NCI-H146 (cell line): ENCODE results near the gene SSR1.
A peak's percentile ranks its signal among the peaks of the same experiment; 100 is the strongest.

Experiments
- DNase-seq: peaks from one replicate; lab custom pipeline; 2025; lab: John Stamatoyannopoulos, UW

Gene SSR1

DNA sequence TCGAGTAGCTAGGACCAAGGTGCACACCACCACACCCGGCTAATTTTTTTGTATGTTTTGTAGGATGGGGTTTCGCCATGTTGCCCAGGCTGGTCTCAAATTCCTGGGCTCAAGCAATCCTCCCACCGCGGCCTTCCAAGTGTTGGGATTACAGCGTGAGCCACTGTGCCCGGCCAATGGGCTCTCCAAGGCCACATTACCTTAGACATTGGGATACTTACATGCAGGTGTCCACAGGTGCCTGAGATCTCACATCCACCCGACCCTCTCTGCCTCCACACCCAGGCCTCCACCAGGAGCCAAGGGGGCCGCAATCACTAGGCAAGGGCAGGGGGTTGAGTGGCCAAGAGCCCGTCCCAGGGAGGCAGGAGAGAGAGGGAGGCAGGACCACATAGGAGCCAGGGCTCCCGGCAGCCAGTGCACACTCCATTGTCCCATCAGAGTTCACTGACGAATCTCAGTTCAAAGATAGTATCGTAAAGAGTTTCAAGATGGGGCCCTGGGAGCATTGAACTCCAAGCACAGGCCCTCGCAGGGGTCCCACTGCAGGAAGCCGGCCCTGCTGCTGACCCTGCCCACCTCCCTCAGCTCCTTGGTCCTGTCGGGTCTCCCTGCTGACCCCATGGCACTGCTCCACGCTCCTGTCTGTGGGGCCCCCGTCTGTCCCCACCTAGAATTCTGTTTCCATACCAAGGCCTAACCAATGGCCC lies 55.3 kb downstream of the SSR1 start:
- DNase-seq, result no peak

DNA sequence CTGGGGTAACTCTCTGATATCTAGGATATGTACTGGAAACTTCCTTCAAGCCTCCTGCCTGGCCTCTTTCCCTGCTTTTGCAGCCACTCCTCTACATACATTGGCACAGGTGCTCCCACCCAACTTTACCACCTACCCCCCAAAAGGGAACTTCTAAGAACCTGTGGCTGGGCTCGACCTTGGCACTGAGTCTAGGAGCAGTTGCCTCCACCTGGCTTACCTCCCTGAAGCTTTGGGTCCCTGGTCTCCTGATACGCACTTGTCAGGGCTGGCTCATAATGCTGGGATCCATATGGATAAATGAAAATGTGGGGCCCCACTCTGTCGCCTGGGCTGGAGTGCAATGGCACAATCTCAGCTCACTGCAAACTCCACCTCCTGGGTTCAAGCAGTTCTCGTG lies 56.2 kb downstream of the SSR1 start:
- no peak for DNase-seq

DNA sequence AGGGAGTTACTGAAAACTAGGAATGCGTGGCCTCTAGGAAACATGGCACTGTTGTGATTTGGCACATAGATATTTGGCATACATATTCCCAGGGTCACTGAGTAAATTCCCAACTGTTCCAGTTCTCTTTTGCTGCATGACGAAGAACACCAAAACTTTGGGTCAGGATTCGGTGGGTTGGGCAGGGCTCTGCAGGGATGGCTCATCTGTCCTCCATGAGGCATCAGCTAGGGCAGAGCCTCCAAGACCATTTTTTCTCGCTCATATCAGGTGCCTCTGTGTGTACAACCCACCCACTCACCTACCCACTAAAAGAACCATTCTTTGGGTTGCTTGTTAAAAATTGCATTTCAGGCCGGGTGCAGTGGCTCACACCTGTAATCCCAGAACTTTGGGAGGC lies 57.1 kb downstream of the SSR1 start:
- no peak for DNase-seq

DNA sequence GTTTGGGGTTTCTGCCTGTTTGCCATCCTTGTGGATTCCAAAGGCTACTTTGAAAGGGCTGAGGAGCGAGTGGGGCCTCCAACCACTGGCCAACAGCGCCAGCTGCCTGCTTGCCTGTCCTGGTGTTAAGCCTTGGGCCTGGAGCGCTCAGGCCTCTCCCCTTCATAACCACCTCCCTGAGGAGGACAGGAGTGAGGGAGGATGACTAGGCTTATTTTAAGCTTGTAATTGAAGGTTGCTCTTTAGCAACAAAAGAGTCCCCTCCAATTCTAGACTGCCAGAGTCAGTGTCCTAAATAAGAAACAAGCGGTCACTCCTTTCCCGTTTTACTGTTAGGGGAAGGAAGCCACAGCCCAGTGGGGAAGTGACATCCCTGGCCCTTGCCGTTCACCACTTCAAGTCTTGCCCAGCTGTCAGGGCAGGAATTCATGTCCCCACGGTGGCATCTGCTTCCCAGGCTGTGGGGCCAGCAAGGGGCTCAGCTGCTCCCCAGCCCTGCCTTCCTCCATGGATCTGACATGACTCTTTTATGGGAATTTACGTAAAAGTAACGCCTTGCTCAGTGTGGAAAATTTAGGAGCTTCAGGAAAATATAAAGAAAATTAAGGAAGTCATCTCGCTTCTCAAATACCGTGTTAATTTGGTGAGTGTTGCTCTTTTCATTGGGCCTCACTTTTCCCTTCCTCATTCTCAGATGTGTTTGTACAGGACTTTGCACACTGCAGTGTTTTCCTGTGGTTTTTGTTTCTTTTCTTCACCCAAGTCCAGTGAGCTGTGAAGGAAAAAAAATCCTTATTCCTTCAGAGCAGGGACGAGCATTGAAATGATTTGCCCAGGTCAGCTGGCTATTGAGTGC lies 57.8 kb downstream of the SSR1 start:
- no peak for DNase-seq

DNA sequence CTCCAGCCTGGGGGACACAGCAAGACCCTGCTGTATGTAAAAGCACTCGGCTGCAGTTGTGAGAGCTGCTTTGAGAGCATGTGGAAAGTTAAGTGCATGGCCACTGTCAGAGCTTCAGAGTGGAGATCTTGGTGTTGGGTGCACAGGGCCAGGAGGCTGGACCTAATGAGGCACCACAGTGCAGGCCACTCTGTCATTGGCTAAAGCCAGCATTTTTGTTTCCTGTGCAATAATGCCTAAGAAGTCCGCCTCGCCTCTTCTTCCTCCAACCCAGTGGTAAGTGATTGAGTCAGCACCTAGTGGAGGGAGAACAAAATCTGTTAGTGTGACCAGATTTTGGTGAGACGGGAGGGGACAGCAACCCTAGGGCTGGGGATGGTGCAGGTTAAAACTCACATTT lies 60.6 kb downstream of the SSR1 start:
- no peak for DNase-seq

DNA sequence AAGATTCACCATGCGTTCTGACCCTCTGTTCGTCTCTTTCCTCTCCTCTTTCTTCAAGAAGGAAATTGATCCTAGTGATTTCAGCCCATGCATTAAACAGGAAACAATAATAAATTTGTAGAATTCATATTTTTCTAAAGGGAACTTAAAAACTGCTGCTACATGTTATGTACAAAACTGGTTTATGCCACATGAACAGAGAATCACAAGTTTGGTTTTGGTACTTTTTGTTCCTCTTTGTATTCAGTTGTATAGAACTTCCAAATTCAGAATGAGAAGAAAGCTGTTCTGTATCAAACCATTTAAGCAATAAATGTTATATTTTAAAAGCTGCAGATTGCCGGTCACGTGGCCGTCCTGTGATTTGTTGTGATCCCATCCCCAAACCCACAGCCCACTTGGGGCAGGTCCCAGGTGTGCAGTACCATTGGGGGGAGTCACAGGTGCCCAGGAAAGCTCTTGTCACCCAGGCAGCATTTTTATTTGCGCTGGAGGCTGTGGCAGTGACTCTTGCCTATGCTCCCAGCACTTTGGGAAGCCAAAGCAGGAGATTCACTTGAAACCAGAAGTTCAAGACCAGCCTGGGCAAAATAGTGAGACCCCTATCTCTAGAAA lies 61.2 kb downstream of the SSR1 start:
- DNase-seq, result no peak

DNA sequence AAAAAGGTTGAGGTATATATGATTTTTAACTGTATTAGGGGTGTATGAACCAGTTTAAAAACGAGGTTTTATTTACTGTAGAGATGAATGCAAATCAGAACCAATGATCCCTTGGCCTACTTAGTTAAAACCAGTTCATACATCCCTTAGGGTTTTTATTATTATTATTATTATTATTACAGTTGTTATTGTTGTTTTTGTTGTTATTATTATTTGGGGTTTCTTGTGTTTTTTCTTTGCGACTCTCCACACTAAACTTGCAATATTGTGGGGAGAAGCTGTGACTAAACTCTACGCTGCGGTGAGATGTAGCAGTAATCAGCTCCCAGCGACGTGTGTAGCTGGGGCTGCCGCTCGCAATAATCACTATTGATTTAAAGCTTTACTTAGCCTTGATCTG lies 62.2 kb downstream of the SSR1 start:
- DNase-seq, result no peak

DNA sequence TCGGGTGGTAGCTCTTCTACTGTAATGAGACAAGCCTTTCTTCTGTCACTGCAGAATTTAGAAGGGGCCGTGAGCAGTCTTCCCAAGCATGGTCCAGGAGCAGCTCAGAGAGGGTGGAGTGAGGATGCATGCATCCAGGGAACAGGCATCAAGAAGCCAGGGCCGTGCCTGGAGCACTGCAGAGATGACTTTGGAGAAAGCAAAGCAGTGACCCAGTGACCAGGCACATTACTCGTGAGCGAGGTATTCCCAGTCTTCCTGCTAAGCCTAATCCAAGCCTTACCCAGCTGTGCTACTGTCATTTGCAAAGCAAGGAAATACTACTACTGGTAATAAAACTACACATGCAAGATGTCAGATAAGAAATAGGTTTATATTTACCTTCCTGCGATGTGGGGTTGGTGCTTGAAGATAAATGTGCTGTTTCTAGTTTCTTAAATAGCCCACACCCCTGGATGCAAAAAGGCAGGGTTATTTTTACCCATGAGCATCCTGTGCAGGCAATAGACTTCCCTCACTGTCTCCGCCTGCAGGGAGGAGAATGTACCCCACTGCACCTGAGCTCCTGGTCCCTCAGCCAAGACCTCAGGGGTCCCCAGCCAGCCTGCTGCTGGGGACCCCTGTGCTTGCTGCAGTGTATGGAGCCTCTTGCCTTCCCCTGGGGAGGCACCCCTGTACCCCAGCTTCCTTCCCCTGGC lies 62.9 kb downstream of the SSR1 start:
- DNase-seq, result no peak

DNA sequence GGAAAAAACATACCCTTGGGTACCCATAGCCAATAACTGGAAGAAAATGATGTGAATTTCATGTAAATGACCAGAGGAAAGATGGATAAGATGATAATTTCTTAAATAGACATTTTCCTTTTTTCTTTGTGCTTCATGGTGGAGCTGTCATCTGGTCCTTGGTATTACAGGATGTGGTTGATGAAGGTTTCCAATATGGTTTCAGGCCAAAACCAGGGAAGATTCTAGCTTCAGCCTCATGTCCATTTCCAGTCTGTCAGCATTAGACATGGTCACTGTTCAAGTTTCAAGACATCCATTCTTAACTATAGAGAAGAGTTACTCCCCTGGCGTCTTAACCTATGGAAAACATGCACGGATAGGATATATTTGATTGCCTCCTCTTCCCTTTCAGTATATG lies 63.6 kb downstream of the SSR1 start:
- no peak for DNase-seq

DNA sequence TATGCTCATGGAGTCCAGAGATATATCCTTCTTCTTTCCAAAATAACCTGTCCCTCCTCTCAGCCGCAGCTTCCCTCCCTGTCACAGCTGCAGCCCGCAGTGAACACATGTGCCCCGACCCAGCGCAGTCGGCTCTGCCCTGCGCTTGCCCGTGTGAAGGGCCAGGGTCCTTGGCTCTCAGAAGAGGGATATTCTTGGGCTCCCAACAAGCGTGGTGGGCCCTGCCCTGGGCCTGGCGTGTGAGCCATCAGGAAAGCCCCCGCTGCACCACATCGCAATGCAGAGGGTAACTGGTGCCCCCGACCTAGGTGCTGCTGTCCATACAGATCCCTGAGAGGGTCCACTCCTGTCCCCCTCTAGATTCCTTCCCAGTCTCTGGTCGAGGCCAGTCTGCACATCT lies 65.2 kb downstream of the SSR1 start:
- DNase-seq, result no peak

DNA sequence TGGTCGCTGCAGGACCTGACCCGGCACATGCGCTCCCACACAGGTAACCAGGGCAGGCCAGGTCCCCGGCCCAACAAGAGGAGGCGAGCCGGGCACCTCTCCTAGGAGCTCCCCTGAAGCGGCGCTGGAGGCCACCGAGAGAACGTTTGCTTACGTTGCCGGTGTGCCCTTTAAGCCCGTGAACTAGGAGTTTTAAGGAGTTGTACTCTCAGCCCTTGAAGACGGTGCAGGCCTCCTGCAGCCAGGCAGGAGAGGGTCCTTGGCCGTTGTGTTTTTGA lies 65.9 kb downstream of the SSR1 start:
- no peak for DNase-seq

DNA sequence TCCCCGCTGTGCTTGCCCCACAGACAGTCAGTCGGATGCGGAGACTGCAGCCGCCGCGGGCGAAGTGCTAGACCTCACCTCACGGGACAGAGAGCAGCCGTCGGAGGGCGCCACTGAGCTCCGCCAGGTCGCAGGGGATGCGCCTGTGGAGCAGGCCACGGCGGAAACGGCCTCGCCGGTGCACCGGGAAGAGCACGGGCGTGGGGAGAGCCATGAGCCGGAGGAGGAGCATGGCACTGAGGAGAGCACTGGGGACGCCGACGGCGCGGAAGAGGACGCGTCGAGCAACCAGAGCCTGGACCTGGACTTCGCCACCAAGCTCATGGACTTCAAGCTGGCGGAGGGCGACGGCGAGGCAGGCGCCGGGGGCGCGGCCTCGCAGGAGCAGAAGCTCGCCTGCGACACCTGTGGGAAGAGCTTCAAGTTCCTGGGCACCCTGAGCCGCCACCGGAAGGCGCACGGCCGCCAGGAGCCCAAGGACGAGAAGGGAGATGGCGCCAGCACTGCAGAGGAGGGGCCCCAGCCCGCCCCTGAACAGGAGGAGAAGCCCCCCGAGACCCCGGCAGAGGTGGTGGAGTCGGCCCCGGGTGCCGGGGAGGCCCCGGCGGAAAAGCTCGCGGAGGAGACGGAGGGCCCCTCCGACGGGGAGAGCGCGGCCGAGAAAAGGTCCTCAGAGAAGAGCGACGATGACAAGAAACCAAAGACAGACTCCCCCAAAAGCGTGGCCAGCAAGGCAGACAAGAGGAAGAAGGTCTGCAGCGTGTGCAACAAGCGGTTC lies 66.4 kb downstream of the SSR1 start:
- DNase-seq, result no peak

DNA sequence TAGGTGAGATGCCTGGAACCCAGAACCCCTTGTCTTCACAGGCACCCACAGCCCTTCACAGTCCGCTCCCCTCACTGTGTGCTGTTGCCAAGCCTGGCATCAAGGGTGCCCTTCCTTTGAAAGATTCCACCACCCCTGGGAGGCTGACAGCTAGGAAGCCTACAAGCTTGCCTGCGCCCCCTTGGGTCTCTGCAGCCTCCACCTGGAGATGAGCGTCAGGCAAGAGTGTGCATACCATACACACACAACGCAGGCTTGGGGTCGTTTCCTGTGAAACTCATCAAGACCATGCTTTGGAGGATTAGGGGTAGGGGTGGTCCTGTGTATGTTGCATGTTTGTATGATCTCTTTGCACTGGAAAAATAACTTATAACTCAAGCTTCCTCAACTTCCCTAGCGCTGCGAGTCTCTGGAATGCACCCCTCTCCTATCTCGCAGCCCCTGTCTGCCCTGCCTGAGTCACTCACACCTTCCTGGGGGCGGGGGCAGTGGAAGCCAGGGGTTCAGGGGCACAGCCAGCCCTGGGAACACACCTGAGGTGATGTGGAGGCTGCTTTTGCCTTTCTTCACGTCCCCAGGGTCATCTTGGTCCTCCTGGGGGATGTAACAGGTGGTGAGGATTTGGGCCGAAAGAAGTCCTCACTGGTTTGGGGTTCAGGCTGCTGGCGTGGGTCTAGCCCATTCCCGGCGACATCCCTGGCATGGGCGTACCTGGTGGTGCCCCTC lies 67.2 kb downstream of the SSR1 start:
- no peak for DNase-seq

DNA sequence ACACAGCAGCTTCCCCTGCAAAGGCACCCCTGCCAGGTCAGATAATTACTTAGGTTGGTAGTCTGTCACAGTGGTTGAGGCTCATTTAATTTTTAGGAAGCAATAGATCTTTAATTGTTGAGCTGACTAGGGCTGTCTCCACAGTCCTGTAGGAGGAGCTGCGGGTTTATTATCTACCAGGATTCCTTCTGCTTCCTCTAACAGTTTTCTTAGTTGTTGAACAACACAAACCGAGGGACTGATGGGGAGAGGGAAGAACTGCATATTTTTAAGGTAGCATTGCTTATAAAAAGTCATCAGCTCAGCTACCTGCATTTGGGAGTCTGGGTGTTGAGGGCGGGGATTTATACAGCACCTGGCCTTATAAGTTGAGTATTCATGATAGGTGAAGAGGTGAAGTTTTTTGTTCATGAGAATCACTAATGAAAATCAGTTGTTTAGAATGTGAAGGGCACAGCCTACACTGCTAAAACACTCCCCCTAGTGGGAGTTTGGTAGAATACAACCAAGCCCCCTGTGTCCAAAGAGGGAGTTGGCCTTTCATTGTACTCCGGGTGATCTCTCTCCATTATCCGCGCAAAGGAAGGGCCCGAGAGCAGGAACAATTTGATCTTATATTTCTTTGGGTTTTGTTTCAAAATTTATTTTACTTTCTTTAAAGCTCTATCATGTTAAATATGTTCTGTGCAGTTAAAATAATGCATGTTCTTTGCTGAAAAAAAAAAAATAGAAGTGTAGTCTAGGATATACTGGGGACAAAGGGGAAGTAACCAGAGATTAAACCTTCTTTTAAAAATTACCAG lies 69.6 kb downstream of the SSR1 start:
- DNase-seq, result peak; percentile 71

DNA sequence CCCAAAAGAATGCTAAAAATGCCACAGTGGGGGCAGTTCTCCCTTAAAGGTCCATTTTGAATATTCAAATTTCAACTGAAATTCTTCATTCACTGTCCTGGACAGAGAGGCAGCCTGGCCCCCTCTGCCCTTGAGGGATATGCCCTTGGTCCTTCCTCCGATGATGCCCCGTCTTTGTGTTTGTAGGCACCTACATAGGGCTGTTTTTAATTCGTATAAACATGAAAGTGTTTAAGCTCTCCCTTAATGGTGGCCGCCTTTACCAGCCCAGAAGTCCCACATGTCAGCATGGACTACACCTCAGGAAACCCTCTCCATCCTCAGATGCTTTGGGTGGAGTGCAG lies 70.2 kb downstream of the SSR1 start:
- no peak for DNase-seq

DNA sequence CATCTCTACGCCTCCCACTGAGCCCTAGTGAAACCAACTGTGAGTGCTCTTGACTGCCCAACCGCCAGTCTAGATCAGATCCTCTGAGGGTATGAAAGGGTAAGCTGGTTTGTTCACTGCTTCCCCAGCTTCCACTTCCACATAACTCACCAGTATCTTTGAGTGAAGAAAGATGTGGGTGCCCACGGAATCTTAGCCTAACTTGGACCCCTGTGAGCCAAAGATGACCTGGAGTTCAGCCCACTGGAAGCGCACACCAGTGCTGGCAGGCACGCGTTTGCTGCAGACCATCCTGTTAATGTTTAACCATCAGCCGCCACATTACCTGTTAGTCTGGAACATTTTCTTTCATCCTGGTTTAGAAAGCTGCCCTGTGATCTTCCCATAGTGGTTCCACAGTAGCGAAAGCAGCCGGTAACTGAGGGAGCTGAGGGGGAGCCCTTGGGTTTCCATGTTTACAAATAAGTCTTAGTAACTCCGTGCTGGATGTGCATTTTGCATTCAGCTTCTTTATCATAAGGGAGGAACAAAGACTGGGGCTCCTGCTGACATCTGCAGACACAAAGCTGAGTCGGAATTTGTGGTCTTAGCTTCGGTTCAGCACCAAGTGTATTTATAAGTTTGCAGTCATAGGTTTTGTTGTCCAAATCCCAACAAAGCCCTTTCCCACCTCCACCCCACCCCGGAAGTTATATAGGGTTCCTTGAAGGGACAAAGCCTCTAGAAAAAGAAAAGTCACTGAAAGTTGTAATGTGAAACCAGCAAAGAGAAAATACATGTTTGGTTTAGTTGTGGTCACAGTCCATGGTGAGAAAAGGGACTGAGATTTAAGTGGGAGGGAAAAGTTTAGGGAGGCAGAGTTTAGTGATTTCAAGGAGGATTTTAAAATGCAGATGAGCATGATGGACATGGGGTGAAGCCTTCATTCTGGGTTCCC lies 71.0 kb downstream of the SSR1 start:
- no peak for DNase-seq

DNA sequence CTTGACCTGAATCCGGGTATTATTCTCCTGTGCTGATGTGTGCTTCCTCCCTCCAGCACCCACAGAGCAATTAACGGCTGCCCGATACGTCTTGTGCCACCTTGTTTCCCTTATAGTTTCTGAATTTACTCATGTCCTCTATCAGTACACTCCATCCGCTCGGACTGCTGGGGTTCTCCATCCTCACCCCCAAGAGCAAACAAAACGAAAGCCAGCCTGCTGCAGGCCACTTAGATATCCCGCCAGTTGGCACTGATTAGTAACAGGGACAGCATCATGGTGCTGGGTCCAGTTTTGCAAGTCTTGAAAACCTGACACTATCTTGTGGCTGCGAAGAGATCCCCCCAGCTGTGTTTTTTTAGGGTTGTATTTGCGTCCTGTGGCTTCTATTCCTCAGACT lies 71.8 kb downstream of the SSR1 start:
- DNase-seq, result no peak

DNA sequence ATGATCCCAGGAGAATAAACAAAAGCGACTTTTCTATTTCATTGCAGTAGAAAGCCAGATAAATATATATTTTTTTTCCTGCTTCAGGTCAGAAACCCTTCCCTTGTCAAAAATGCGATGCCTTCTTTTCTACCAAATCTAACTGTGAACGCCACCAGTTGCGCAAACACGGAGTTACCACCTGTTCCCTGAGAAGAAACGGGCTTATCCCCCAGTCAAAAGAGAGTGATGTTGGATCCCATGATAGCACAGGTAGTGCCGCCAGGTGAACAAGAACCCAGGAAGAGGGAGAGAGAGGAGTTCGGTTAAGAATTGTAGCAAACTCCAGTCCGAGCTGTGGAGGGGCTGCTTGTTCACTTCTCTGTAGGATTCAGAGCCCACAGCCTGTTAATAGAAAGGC lies 72.6 kb downstream of the SSR1 start:
- DNase-seq, result no peak

DNA sequence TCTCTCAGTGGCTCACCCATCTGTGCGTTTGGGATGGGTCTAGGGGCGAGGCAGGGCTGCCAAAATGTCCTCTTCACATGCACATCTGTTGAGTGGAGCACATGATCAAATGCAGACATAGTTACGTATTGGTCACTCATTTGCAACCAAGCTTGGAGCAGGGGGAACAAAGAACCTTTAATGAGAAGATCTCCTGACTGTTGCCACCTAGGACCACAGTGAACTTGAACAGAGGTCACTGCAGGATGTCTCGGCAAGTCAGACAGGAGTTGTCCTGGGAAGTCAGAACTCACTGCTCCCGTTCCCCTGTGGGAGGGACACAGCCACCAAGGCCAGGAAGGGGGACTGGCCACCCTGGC lies 73.4 kb downstream of the SSR1 start:
- no peak for DNase-seq
